Measurements from ENCODE around the gene RAD51B. TPM values are rescaled to one million over a fixed set of nuclear protein-coding genes. Genes with fewer than 3 reads are reported as not detected.

RAD51B gene
- total RNA-seq, 4 donors from 2014 or later: 14.0 to 16.4 (median 14.8) TPM

GRCh38 chr14:68051146-68051545 is 231.6 kb downstream of the RAD51B start:
- intact Hi-C loops (cut with DNase I): no loop called here
- Histone ChIP-seq H3K9me3 (no peaks in the 10 kb centered on the region), H3K4me1 (peaks cover 3 to 7% of the 10 kb centered on the region in 2 donors), H3K27me3 (no peaks in the 10 kb centered on the region), H3K36me3 (no peaks in the 10 kb centered on the region), H3K4me3 (replicated peaks in 1 of 3) (no peak overlapping the region), H3K27ac (no peak overlapping the region)
- DNase-seq: no peak
- WGBS, 2 donors: 97 to 100% methylated on average over 1 of the region's 1 CpG
- TF ChIP-seq, protein P1, sequence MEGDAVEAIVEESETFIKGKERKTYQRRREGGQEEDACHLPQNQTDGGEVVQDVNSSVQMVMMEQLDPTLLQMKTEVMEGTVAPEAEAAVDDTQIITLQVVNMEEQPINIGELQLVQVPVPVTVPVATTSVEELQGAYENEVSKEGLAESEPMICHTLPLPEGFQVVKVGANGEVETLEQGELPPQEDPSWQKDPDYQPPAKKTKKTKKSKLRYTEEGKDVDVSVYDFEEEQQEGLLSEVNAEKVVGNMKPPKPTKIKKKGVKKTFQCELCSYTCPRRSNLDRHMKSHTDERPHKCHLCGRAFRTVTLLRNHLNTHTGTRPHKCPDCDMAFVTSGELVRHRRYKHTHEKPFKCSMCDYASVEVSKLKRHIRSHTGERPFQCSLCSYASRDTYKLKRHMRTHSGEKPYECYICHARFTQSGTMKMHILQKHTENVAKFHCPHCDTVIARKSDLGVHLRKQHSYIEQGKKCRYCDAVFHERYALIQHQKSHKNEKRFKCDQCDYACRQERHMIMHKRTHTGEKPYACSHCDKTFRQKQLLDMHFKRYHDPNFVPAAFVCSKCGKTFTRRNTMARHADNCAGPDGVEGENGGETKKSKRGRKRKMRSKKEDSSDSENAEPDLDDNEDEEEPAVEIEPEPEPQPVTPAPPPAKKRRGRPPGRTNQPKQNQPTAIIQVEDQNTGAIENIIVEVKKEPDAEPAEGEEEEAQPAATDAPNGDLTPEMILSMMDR (IDR thresholded peaks at IDR 0.05): no peak
- TF ChIP-seq POLR2A (IDR thresholded peaks at IDR 0.05): no peak

DNA sequence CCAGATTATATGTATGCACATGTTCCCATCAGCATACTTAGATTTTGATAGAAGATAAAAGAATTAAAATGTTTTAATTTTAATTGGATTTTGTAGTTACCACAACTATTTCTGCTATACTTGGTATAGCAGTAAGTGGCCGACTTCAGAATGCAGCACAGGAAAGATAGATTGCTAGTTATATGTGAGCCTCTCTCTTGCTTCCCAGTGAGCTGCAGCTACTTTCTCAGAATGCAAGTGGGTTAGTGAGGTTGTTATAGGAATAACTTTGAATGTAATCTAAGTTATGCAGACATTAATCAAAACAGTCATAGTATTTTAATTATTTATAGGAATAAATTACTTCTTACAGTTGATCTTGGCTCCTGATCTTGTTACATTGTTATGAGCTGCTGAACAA is 240.6 kb downstream of the RAD51B start:
- no peaks in the 10 kb centered on the region for H3K9me3 ChIP-seq
- no peak overlapping the region for H3K4me3 ChIP-seq (replicated peaks in 1 of 3)
- TF ChIP-seq POLR2A (IDR thresholded peaks at IDR 0.05): no peak
- TF ChIP-seq, protein P1 (IDR thresholded peaks at IDR 0.05): no peak
- WGBS, 2 donors: 71 to 91% methylated on average over 1 of the region's 1 CpG
- H3K36me3 ChIP-seq: no peaks in the 10 kb centered on the region
- DNase-seq: no peak
- intact Hi-C loops (cut with DNase I): no loop called here
- no peaks in the 10 kb centered on the region for H3K27me3 ChIP-seq
- H3K27ac ChIP-seq: no peak overlapping the region
- peaks cover 0 to 8% of the 10 kb centered on the region in 2 donors for H3K4me1 ChIP-seq

DNA sequence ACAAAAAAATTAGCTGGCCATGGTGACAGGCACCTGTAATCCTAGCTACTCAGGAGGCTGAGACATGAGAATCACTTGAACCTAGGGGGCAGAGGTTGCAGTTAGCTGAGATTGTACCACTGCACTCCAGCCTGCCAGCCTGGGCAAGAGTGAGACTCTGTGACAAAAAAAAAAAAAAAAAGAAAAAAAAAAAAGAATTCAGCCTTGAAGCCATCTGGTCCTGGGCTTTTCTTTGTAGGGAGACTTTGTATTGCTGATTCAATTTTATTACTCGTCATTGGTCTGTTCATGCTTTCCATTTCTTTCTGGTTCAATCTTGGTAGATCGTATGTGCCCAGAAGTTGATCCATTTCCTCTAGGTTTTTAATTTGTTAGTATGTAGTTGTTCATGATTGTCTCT is 243.1 kb downstream of the RAD51B start:
- no peak overlapping the region for H3K27ac ChIP-seq

GRCh38 chr14:68065322-68065721 is 245.7 kb downstream of the RAD51B start:
- intact Hi-C loops (cut with DNase I): no loop called here
- no peaks in the 10 kb centered on the region for H3K9me3 ChIP-seq

More for the DNA sequence above, 243.1 kb downstream of the RAD51B start:
- TF ChIP-seq, protein P1 (IDR thresholded peaks at IDR 0.05): no peak
- no peak for TF ChIP-seq POLR2A (IDR thresholded peaks at IDR 0.05)
- H3K9me3 ChIP-seq: no peaks in the 10 kb centered on the region
- intact Hi-C loops (cut with DNase I): no loop called here
- WGBS, 2 donors: 97% methylated on average over 2 of the region's 2 CpGs
- H3K4me1 ChIP-seq: peaks cover 0 to 8% of the 10 kb centered on the region in 2 donors
- H3K27me3 ChIP-seq: no peaks in the 10 kb centered on the region
- DNase-seq: no peak
- no peak overlapping the region for H3K4me3 ChIP-seq (replicated peaks in 1 of 3)
- H3K36me3 ChIP-seq: no peaks in the 10 kb centered on the region

DNA sequence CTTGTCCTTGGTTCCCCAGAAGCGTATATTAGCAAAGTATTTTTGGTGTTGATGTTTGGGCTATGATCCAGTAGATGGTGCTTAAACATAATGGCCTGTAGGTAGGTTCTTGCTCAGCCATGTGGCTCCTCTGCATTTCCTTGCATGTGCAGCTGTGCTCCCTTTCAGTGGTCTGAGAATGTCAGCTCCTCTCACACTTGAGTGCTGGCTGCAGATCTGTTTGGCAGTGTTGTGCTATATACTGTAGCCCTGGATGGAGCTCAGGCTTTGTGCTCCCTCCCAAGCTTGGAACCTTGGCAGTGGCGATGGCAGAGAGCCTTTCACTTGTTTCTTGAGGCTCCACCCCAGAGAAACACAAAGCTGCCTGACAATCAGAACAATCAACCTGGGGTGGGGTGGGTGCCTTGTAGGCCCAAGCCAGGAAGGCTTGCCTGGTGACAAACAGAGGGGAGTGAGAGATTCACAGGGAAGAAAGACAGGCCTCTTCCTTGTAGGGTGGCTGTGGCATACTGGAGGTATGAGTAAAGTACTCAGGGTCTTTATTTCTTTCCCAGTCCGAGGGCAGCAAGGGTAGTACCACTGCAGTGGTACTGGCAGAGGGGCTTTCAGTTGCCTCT is 255.3 kb downstream of the RAD51B start:
- no peak for DNase-seq
- Histone ChIP-seq H3K27me3 (no peaks in the 10 kb centered on the region), H3K4me3 (replicated peaks in 1 of 3) (no peak overlapping the region), H3K4me1 (peaks cover 2 to 3% of the 10 kb centered on the region in 2 donors), H3K36me3 (no peaks in the 10 kb centered on the region), H3K27ac (no peak overlapping the region), H3K9me3 (no peaks in the 10 kb centered on the region)
- intact Hi-C loops (cut with DNase I): no loop called here
- 87 to 93% methylated on average over 2 to 3 of the region's 3 CpGs for WGBS, 2 donors
- no peak for TF ChIP-seq POLR2A (IDR thresholded peaks at IDR 0.05)
- TF ChIP-seq, protein P1 (IDR thresholded peaks at IDR 0.05): no peak

More at GRCh38 chr14:68065322-68065721, 245.7 kb downstream of the RAD51B start:
- Histone ChIP-seq H3K4me1 (peaks cover 0 to 4% of the 10 kb centered on the region in 2 donors), H3K27me3 (no peaks in the 10 kb centered on the region), H3K4me3 (replicated peaks in 1 of 3) (no peak overlapping the region), H3K27ac (no peak overlapping the region), H3K36me3 (no peaks in the 10 kb centered on the region)
- TF ChIP-seq POLR2A (IDR thresholded peaks at IDR 0.05): no peak
- TF ChIP-seq, protein P1 (IDR thresholded peaks at IDR 0.05): no peak
- 100% methylated on average over 2 of the region's 3 CpGs; no CpG with 5 or more reads in 1 of the 2 donors for WGBS, 2 donors
- DNase-seq: no peak

All from thyroid gland (tissue), 4 donors.